GM21528 (cell line): ENCODE results near the gene PEA15.

Source experiments
- ATAC-seq: cut with Tn5 transposase; IDR thresholded peaks from one replicate; pipeline ENCODE4 v1.9.1; 2021; ENCODE audit warnings: mild to moderate bottlenecking, moderate library complexity; ENCODE audit not compliant: unreplicated experiment, low FRiP score

PEA15 gene

GRCh38 chr1:160207771-160208556, 2.8 kb downstream of the PEA15 start:
- no peak for ATAC-seq

- ATAC-seq: no peak
Measured at GRCh38 chr1:160208557-160209320, 3.6 kb downstream of the PEA15 start.

GRCh38 chr1:160209321-160210046, 4.3 kb downstream of the PEA15 start:
- ATAC-seq: no peak

- ATAC-seq: no peak
Measured at GRCh38 chr1:160210561-160210960, 5.4 kb downstream of the PEA15 start.

GRCh38 chr1:160211046-160211790, 6.0 kb downstream of the PEA15 start:
- no peak for ATAC-seq

GRCh38 chr1:160214481-160215140, 9.4 kb downstream of the PEA15 start:
- no peak for ATAC-seq

- ATAC-seq: no peak
Measured at GRCh38 chr1:160216301-160216700, 11.1 kb downstream of the PEA15 start.

GRCh38 chr1:160217481-160218051, 12.4 kb downstream of the PEA15 start:
- ATAC-seq: no peak

- no peak for ATAC-seq
Measured at GRCh38 chr1:160219062-160219929, 14.1 kb downstream of the PEA15 start.

- ATAC-seq: no peak
Measured at GRCh38 chr1:160220301-160220700, 15.1 kb downstream of the PEA15 start.

- ATAC-seq: no peak
Measured at GRCh38 chr1:160221089-160221488, 15.9 kb downstream of the PEA15 start.

- no peak for ATAC-seq
Measured at GRCh38 chr1:160222546-160222945, 17.4 kb downstream of the PEA15 start.

- ATAC-seq: no peak
Measured at GRCh38 chr1:160224606-160225005, 19.4 kb downstream of the PEA15 start.

- ATAC-seq: no peak
Measured at GRCh38 chr1:160225345-160225744, 20.2 kb downstream of the PEA15 start.

- ATAC-seq: no peak
Measured at GRCh38 chr1:160226623-160227022, 21.4 kb downstream of the PEA15 start.

GRCh38 chr1:160227034-160227433, 21.9 kb downstream of the PEA15 start:
- no peak for ATAC-seq

GRCh38 chr1:160227561-160227960, 22.4 kb downstream of the PEA15 start:
- ATAC-seq: no peak

- no peak for ATAC-seq
Measured at GRCh38 chr1:160228431-160228830, 23.2 kb downstream of the PEA15 start.

GRCh38 chr1:160232911-160233310, 27.7 kb downstream of the PEA15 start:
- no peak for ATAC-seq
